ENCODE data around the gene ETFB.

DNA sequence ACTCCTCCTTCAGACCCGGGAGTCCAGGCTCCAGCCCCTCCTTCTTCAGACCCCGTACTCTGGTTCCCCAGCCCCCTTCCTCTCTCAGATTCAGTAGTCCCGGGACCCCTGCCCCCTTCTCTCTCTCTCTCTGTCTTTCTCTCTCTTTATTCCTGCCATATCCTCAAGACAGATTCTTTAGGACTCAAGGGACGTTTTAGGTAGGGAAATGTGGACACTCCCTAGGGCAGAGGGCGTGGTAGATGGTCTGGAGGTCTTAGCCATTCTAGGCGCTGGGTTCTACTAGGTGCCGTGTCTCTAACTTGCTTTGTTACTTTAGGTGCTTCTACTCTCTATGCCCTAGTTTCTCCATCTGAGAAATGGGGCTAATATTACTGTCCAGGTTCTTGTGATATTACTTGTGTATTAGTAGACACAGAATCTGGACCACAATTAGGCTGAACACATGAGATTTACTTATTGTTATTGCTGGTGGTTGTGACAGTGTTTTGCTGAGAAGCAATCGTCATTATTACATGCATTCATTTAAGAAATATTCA, 25.0 kb upstream of the ETFB start:
- TF ChIP-seq, protein P1, sequence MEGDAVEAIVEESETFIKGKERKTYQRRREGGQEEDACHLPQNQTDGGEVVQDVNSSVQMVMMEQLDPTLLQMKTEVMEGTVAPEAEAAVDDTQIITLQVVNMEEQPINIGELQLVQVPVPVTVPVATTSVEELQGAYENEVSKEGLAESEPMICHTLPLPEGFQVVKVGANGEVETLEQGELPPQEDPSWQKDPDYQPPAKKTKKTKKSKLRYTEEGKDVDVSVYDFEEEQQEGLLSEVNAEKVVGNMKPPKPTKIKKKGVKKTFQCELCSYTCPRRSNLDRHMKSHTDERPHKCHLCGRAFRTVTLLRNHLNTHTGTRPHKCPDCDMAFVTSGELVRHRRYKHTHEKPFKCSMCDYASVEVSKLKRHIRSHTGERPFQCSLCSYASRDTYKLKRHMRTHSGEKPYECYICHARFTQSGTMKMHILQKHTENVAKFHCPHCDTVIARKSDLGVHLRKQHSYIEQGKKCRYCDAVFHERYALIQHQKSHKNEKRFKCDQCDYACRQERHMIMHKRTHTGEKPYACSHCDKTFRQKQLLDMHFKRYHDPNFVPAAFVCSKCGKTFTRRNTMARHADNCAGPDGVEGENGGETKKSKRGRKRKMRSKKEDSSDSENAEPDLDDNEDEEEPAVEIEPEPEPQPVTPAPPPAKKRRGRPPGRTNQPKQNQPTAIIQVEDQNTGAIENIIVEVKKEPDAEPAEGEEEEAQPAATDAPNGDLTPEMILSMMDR (IDR thresholded peaks at IDR 0.05): no peak
- TF ChIP-seq POLR2A (IDR thresholded peaks at IDR 0.05): no peak

Measured in lower leg skin (tissue), 3 donors.